ENCODE results near the gene HSF5. TPM values are rescaled to one million over a fixed set of nuclear protein-coding genes. Genes with fewer than 3 reads are reported as not detected.

Gene HSF5
- total and polyA plus RNA-seq, 2 of the 13 experiments (the other 11 are each of a cell fraction or from before 2014, with no cell fraction given): not detected

DNA sequence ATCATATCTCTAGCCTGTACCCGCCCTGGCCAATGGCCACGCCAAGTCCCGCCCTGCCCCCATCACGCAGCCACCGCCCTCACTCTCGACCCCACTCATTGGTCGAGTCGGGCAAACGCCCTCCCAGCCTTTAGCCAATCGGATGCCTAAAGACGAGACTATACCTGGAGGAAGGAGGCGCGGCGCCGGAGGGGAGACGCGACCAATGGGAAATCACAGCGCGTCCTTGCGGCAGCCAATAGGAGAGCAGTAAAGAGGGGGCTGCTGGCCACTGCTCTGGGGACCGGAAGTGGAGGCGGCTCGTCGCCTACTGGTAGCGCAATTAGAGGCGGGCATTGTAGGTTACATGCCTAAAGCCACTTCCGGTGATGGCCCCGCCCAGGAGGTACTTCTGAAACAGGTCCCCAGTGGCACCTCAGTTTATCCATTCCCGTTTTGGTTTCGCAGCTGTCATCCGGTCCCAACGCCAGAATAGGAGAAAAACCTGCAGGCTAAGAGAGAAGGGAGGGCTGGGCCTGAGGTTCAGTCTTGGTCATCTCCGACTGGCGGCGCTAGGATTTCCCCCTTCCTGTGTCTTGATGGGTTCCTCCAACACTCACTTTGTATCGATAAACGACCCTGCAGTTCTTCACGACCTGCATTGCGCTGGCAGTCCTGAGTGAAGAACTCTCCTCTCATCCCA is 29.9 kb upstream of the HSF5 start (continued):
- TF ChIP-seq, protein P1, sequence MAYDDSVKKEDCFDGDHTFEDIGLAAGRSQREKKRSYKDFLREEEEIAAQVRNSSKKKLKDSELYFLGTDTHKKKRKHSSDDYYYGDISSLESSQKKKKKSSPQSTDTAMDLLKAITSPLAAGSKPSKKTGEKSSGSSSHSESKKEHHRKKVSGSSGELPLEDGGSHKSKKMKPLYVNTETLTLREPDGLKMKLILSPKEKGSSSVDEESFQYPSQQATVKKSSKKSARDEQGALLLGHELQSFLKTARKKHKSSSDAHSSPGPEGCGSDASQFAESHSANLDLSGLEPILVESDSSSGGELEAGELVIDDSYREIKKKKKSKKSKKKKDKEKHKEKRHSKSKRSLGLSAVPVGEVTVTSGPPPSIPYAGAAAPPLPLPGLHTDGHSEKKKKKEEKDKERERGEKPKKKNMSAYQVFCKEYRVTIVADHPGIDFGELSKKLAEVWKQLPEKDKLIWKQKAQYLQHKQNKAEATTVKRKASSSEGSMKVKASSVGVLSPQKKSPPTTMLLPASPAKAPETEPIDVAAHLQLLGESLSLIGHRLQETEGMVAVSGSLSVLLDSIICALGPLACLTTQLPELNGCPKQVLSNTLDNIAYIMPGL (CRISPR knock-in tag; IDR thresholded peaks at IDR 0.05; ENCODE audit: borderline replicate concordance in 1 of 2, low read depth in 1 of 2): no peak; a peak in 1 of 4 replicates
- TF ChIP-seq ZNF790 (CRISPR knock-in tag; IDR thresholded peaks at IDR 0.05; ENCODE audit: borderline replicate concordance): no peak
- no peak for TF ChIP-seq ZSCAN30 (CRISPR knock-in tag; IDR thresholded peaks at IDR 0.05)
- 0 out of 2 replicates have a peak, but pooled peaks have one; percentile 63 for TF ChIP-seq ZNF468 (CRISPR knock-in tag; IDR thresholded peaks at IDR 0.05)
- TF ChIP-seq ZNF337 (CRISPR knock-in tag; IDR thresholded peaks at IDR 0.05; ENCODE audit: borderline replicate concordance, low read depth): no peak
- 0 out of 2 replicates have a peak, but pooled peaks have one; percentile 10 for TF ChIP-seq ETV6 (CRISPR knock-in tag; conservative IDR thresholded peaks at IDR 0.05)
- no peak for TF ChIP-seq ZNF780A (CRISPR knock-in tag; IDR thresholded peaks at IDR 0.05)
- TF ChIP-seq ARNT2 (CRISPR knock-in tag; IDR thresholded peaks at IDR 0.05; ENCODE audit: low read depth): 0 out of 2 replicates have a peak, but pooled peaks have one; percentile 29
- TF ChIP-seq SMARCC2 (IDR thresholded peaks at IDR 0.05): no peak
- TF ChIP-seq HNRNPLL (IDR thresholded peaks at IDR 0.05; ENCODE audit: low read depth, low read length, poor library complexity, severe bottlenecking): peak; percentile 79
- peak; percentile 71; the same call in 1 of the 2 replicates for TF ChIP-seq ZNF383 (CRISPR knock-in tag; IDR thresholded peaks at IDR 0.05; ENCODE audit: borderline replicate concordance)
- TF ChIP-seq MTA1 (CRISPR knock-in tag; IDR thresholded peaks at IDR 0.05; ENCODE audit: borderline replicate concordance): no peak
- no peak for TF ChIP-seq TOE1 (CRISPR knock-in tag; IDR thresholded peaks at IDR 0.05)
- TF ChIP-seq ZNF281 (CRISPR knock-in tag; IDR thresholded peaks at IDR 0.05; ENCODE audit: borderline replicate concordance): peak; percentile 89
- TF ChIP-seq ZBTB21 (CRISPR knock-in tag; IDR thresholded peaks at IDR 0.05): no peak
- TF ChIP-seq ZNF713 (CRISPR knock-in tag; IDR thresholded peaks at IDR 0.05): no peak
- no peak for TF ChIP-seq ZBTB37 (CRISPR knock-in tag; IDR thresholded peaks at IDR 0.05)
- TF ChIP-seq SRSF1 (optimal IDR thresholded peaks at IDR 0.05; ENCODE audit: low read depth, low read length): no peak
- peak; percentile 74 for TF ChIP-seq XRCC5 (optimal IDR thresholded peaks at IDR 0.05; ENCODE audit: low read length)
- TF ChIP-seq AGO2 (optimal IDR thresholded peaks at IDR 0.05; ENCODE audit: low read depth, low read length): no peak
- TF ChIP-seq PHF20 (CRISPR knock-in tag; IDR thresholded peaks at IDR 0.05): peak; percentile 90
- TF ChIP-seq ZNF644 (CRISPR knock-in tag; IDR thresholded peaks at IDR 0.05; ENCODE audit: low read depth): no peak
- TF ChIP-seq ZFP1 (CRISPR knock-in tag; IDR thresholded peaks at IDR 0.05): 0 out of 2 replicates have a peak, but pooled peaks have one; percentile 18
- TF ChIP-seq SP5 (CRISPR knock-in tag; IDR thresholded peaks at IDR 0.05; ENCODE audit: borderline replicate concordance, low read depth): peak; percentile 40; the same call in 1 of the 2 replicates
- 0 out of 2 replicates have a peak, but pooled peaks have one; percentile 6 for TF ChIP-seq GATA4 (IDR thresholded peaks at IDR 0.05; ENCODE audit: borderline replicate concordance, low read depth)

Data from HepG2 (cell line).